CD4-positive, alpha-beta T cell treated with Interleukin-2 at 100 ng/mL for 4 hours (primary cell): ENCODE results near the gene LSP1.

Source experiments
- DNase-seq: peaks from one replicate; pipeline ENCODE4 v3.0.0-alpha.2; 2020; ENCODE audit warnings: low spot score

The LSP1 gene

GRCh38 chr11:1917523-1918435 lies 64.9 kb downstream of the LSP1 start:
- DNase-seq, result no peak

GRCh38 chr11:1918436-1919315 lies 65.8 kb downstream of the LSP1 start:
- no peak for DNase-seq

- DNase-seq, result no peak
Measured at GRCh38 chr11:1919391-1920127, 66.7 kb downstream of the LSP1 start, which contains the start of gene TNNT3. Gene TNNT3, plus strand, starts transcription at chr11:1919703. Its CDS starts 3,172 bp downstream, at chr11:1922875.

GRCh38 chr11:1920128-1920908 lies 67.4 kb downstream of the LSP1 start:
- DNase-seq, result no peak

GRCh38 chr11:1920909-1921573 lies 68.2 kb downstream of the LSP1 start:
- no peak for DNase-seq

- DNase-seq, result no peak
Measured at GRCh38 chr11:1921574-1922141, 68.8 kb downstream of the LSP1 start.

- DNase-seq, result no peak
Measured at GRCh38 chr11:1922481-1923081, 69.7 kb downstream of the LSP1 start.

- DNase-seq, result no peak
Measured at GRCh38 chr11:1923201-1923956, 70.5 kb downstream of the LSP1 start.

- DNase-seq, result no peak
Measured at GRCh38 chr11:1924181-1924580, 71.3 kb downstream of the LSP1 start.

GRCh38 chr11:1924646-1925372 lies 71.9 kb downstream of the LSP1 start:
- no peak for DNase-seq

- DNase-seq, result no peak
Measured at GRCh38 chr11:1925373-1926155, 72.7 kb downstream of the LSP1 start.

GRCh38 chr11:1926156-1927025 lies 73.5 kb downstream of the LSP1 start:
- no peak for DNase-seq

GRCh38 chr11:1927026-1927847 lies 74.4 kb downstream of the LSP1 start:
- no peak for DNase-seq

- no peak for DNase-seq
Measured at GRCh38 chr11:1927848-1928469, 75.1 kb downstream of the LSP1 start.

- DNase-seq, result no peak
Measured at GRCh38 chr11:1928470-1928890, 75.6 kb downstream of the LSP1 start.
